ENCODE measurements around the gene PRDX1.
"Not testable (repeated sequence)": the region's sequence is repeated elsewhere in the genome, so short reads cannot be mapped to it uniquely, and the experiment has no call there.

The PRDX1 gene

DNA sequence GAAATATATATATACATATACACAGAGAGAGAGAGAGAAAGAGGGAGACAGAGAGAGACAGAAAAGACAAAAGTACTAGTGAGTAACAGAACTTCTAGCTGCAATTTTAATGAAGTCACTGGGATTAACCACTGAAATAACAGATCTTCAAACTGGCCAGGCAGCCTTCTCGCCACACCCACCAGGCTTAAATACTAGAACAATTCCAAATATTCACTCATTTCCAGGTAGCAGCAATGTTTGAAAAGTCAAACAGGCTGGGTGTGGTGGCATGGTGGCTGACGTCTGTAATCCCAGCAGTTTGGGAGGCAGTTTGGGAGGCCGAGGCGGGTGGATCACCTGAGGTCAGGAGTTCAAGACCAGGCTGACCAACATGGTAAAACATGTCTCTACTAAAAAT lies 5.2 kb downstream of the PRDX1 start:
- no peak for DNase-seq (ENCODE audit: extremely low spot score)
- TF ChIP-seq, protein P1, sequence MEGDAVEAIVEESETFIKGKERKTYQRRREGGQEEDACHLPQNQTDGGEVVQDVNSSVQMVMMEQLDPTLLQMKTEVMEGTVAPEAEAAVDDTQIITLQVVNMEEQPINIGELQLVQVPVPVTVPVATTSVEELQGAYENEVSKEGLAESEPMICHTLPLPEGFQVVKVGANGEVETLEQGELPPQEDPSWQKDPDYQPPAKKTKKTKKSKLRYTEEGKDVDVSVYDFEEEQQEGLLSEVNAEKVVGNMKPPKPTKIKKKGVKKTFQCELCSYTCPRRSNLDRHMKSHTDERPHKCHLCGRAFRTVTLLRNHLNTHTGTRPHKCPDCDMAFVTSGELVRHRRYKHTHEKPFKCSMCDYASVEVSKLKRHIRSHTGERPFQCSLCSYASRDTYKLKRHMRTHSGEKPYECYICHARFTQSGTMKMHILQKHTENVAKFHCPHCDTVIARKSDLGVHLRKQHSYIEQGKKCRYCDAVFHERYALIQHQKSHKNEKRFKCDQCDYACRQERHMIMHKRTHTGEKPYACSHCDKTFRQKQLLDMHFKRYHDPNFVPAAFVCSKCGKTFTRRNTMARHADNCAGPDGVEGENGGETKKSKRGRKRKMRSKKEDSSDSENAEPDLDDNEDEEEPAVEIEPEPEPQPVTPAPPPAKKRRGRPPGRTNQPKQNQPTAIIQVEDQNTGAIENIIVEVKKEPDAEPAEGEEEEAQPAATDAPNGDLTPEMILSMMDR (IDR thresholded peaks at IDR 0.05; ENCODE audit: control extremely low read depth, extremely low read depth, low read depth, missing control alignments) = no peak
- POLR2A ChIA-PET = interaction anchor here (0.7 kb wide), 2 partner anchors 16 to 1013 kb away, joined by 3 to 6 read pairs; no protein-coding TSS in a partner anchor
- CTCF ChIA-PET = interaction anchor here (1.2 to 6.4 kb wide), 4 partner anchors 14 to 52 kb away, joined by 3 to 64 read pairs (median 6); no protein-coding TSS in a partner anchor

DNA sequence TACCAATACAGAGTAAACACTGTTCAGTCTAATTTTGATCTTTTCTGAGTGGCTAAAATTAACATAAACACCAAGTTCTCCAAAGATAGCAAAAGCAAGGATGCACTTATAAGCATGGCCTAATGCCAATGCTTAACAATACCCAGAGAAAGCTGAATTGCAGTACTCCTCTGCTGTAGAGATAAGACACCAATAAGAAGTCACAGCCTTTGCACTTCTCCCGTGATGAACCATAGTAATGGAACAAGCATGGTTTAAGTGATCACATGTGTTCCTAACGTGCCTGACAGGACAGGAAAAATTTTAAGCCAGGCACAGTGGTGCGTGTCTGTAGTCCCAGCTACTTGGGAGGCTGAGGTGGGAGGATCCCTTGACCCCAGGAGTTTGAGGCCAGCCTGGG lies 5.6 kb downstream of the PRDX1 start:
- CTCF ChIA-PET = interaction anchor here (1.2 to 6.4 kb wide), 4 partner anchors 13 to 53 kb away, joined by 3 to 64 read pairs (median 6); no protein-coding TSS in a partner anchor
- no peak for DNase-seq (ENCODE audit: extremely low spot score)
- TF ChIP-seq, protein P1 (IDR thresholded peaks at IDR 0.05; ENCODE audit: control extremely low read depth, extremely low read depth, low read depth, missing control alignments) = no peak
- POLR2A ChIA-PET = interaction anchor here (0.7 kb wide), 1 partner anchor 16 kb away, joined by 3 read pairs; no protein-coding TSS in a partner anchor

DNA sequence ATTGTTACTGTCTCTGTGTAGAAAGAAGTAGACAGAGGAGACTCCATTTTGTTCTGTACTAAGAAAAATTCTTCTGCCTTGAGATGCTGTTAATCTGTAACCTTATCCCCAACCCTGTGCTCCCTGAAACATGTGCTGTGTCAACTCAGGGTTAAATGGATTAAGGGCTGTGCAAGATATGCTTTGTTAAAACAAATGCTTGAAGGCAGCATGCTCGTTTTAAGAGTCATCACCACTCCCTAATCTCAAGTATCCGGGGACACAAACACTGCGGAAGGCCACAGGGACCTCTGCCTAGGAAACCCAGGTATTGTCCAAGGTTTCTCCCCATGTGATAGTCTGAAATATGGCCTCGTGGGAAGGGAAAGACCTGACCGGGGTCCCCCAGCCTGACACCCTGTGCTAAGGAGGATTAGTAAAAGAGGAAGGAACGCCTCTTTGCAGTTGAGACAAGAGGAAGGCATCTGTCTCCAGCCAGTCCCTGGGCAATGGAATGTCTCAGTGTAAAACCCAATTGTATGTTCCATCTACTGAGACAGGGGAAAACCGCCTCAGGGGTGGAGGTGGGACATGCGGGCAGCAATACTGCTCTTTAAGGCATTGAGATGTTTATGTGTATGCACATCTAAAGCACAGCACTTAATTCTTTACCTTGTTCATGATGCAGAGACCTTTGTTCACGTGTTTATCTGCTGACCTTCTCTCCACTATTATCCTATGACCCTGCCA lies 8.0 kb downstream of the PRDX1 start:
- POLR2A ChIA-PET = interaction anchor here (1.7 kb wide), 1 partner anchor 55 kb away, joined by 8 read pairs; no protein-coding TSS in a partner anchor
- not testable (repeated sequence) for DNase-seq (ENCODE audit: extremely low spot score)
- CTCF ChIA-PET = interaction anchor here (1.2 to 8.3 kb wide), 15 partner anchors 8 to 155 kb away, joined by 3 to 121 read pairs (median 8); partner anchors contain the start of genes CCDC163, MMACHC, NASP and PRDX1

DNA sequence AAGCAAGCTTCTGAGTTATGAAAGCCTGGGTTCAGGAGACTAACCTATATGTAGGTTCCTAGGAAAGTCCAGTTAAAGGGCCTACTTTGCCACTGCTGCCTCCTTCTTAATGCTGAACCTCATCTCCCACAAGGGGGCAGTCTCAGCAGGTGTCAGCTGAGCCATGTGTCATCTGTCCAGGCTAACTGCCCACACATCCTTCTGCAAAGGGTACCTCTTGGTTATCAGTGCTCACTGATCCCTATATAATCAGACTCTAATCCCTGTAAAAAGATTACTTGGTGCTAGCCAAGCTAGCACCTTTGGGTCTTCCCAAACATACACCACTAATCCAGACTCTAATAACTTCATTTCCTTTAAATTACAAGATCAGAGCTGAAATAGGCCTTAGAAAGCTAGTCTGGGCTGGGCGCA lies 9.0 kb downstream of the PRDX1 start:
- ChIA-PET POLR2A (interaction anchor here (0.6 to 3.4 kb wide), 6 partner anchors 9 to 790 kb away, joined by 3 to 35 read pairs (median 5); partner anchors contain the start of genes NASP and PRDX1), CTCF (interaction anchor here (0.7 to 8.3 kb wide), 31 partner anchors 8 to 186 kb away, joined by 3 to 121 read pairs (median 5); partner anchors contain the start of genes AKR1A1, CCDC163, GPBP1L1 and HPDL)
- TF ChIP-seq, protein P1 (IDR thresholded peaks at IDR 0.05; ENCODE audit: control extremely low read depth, extremely low read depth, low read depth, missing control alignments) = peak; percentile 71
- peak; percentile 64 for DNase-seq (ENCODE audit: extremely low spot score)

DNA sequence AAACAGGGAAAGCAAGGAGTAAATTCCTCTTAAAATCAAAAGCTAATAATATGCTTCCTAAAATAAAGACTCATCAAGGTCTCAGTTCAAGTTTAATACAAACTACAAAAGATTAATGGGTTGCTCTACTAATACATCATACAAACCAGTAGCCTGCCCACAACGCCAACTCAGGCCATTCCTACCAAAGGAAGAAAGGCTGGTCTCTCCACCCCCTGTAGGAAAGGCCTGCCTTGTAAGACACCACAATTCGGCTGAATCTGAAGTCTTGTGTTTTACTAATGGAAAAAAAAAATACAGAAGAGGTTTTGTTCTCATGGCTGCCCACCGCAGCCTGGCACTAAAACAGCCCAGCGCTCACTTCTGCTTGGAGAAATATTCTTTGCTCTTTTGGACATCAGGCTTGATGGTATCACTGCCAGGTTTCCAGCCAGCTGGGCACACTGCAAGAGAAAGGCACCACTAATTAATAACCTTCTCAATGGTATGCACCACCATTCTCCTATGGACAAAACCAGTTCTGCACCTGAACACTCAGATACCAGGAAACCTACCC lies 10.6 kb downstream of the PRDX1 start:
- CTCF ChIA-PET = interaction anchor here (1.0 to 8.3 kb wide), 12 partner anchors 8 to 160 kb away, joined by 3 to 121 read pairs (median 6); partner anchors contain the start of genes AKR1A1, CCDC163, CCDC17 and MMACHC
- POLR2A ChIA-PET = interaction anchor here (1.4 to 3.4 kb wide), 2 partner anchors 10 to 11 kb away, joined by 5 to 35 read pairs; partner anchors contain the start of genes CCDC163, MMACHC and PRDX1

DNA sequence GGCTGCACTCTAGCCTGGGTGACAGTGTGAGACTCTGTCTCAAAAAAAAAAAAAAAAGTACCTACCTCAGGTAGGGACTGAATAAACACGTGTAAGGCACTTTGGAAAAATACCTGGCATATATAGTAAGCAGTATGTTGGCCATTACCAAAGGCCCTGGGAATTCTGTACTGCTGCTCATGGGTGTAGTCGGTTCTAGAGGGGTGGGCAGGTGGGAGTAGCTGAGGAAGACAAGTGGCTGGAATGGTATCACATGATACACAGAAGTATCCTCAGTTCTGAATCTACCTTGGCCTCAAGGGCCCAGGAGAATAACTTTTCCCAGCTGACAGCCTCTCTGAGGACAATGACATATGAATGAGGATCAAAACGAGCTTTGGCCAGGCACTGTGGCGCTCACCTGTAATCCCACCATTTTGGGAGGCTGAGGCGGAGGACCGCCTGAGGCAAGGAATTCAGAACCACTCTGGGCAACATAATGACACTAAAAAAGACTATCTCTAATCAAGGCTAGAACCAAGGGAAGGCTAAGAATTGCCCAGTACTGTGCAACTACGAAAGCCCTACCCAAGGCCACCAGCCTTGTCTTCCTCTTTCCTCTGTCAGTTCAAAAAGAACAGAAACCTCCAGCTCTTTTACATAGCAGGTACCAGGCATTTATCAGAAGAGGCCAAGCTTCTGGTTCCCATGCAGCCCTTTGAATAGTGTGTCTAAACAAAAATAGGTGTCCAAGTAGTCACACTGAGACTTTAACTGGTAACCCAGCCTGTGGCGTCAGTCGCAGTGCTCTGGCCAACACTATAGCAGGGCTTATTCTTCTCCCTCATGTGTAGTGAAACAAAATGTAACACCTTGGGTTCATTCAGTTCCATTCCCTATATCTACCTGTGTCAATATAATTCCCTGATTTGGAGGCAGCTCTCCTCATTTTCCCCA lies 11.4 kb downstream of the PRDX1 start:
- ChIA-PET CTCF (interaction anchor here (1.0 to 8.3 kb wide), 6 partner anchors 9 to 58 kb away, joined by 3 to 121 read pairs (median 16); partner anchors contain the start of genes CCDC163, MMACHC and PRDX1), POLR2A (interaction anchor here (1.4 to 3.4 kb wide), 2 partner anchors 10 to 11 kb away, joined by 5 to 35 read pairs; partner anchors contain the start of genes CCDC163, MMACHC and PRDX1)
- no peak for DNase-seq (ENCODE audit: extremely low spot score)
- TF ChIP-seq, protein P1 (IDR thresholded peaks at IDR 0.05; ENCODE audit: control extremely low read depth, extremely low read depth, low read depth, missing control alignments) = no peak

More for the DNA sequence above, 10.6 kb downstream of the PRDX1 start:
- TF ChIP-seq, protein P1 (IDR thresholded peaks at IDR 0.05; ENCODE audit: control extremely low read depth, extremely low read depth, low read depth, missing control alignments) = no peak
- no peak for DNase-seq (ENCODE audit: extremely low spot score)
